Measurements from ENCODE around the gene THBS2.

Gene THBS2

DNA sequence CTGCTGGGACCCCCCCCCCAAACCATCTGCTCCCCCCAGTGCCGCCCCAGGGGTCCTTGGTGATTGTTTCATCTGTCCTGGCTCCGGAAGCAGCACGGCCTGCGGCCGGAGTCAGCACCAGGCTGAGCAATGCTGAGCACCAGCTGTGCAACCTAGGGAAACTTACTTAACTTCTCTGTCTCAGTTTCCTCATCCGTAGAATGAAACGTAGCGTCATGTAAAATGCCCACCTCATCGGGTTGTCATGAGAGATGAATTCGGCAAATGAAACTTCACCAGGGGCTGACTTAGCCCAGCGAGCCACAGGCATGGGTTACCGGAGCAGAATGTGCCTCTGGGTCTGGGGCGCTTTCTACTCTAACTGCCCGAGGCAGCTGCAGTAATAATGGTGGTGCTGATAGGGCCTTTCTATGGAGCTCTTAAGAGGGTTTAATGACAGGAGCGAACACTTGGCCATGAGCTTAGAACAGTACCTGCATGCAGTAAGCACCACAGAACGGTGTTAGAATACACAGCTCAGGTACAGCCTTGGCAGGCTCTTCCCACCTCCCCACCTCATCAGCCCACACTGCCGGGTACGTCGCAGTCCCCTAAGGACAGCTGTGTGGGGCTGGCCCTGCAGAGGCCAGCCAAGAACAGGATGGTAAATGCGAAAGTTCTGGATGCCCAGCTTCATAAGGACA is 1.7 kb downstream of the THBS2 start:
- no peak overlapping the region for H3K4me3 ChIP-seq (ENCODE audit: insufficient read depth, low read depth, low read length, poor library complexity, severe bottlenecking)
- H3K36me3 ChIP-seq (ENCODE audit: control insufficient read depth, insufficient read depth, low read length): no peaks in the 10 kb centered on the region
- H3K27ac ChIP-seq (ENCODE audit: insufficient read depth, low read length, poor library complexity, severe bottlenecking): no peak overlapping the region
- H3K4me1 ChIP-seq (ENCODE audit: control insufficient read depth, insufficient read depth, low read length, poor library complexity, severe bottlenecking): peaks cover 3% of the 10 kb centered on the region
- peaks cover 12% of the 10 kb centered on the region for H3K27me3 ChIP-seq (replicated peaks; ENCODE audit: control insufficient read depth, insufficient read depth, low read length, poor library complexity, severe bottlenecking)
- no peak for DNase-seq
- H3K9me3 ChIP-seq (ENCODE audit: control insufficient read depth, low read length): no peaks in the 10 kb centered on the region

DNA sequence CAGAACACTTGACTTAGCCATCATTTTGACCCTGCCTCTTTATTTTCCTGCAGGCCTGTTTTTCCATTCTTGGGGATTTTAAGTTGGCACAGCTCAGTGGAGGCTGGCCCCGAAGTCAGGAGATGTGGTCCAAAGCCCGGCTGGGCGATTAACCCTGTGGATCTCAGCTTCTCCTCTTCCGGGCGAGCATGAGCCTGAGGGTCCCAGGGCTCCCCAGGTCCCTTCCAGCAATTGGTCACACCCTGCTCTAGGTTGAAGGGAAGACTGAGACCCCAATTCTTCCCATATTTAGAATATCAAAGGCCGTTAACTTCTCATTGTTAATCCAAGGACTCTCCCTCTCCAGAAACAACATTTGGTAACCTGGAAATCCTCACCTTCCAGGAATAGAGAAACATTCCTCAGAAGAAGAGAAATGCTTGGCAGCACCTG is 2.3 kb downstream of the THBS2 start:
- H3K27ac ChIP-seq (ENCODE audit: insufficient read depth, low read length, poor library complexity, severe bottlenecking): no peak overlapping the region
- H3K4me3 ChIP-seq (ENCODE audit: insufficient read depth, low read depth, low read length, poor library complexity, severe bottlenecking): no peak overlapping the region
- peaks cover 12% of the 10 kb centered on the region for H3K27me3 ChIP-seq (replicated peaks; ENCODE audit: control insufficient read depth, insufficient read depth, low read length, poor library complexity, severe bottlenecking)
- no peaks in the 10 kb centered on the region for H3K36me3 ChIP-seq (ENCODE audit: control insufficient read depth, insufficient read depth, low read length)
- no peak for DNase-seq
- H3K4me1 ChIP-seq (ENCODE audit: control insufficient read depth, insufficient read depth, low read length, poor library complexity, severe bottlenecking): peaks cover 3% of the 10 kb centered on the region
- no peaks in the 10 kb centered on the region for H3K9me3 ChIP-seq (ENCODE audit: control insufficient read depth, low read length)

DNA sequence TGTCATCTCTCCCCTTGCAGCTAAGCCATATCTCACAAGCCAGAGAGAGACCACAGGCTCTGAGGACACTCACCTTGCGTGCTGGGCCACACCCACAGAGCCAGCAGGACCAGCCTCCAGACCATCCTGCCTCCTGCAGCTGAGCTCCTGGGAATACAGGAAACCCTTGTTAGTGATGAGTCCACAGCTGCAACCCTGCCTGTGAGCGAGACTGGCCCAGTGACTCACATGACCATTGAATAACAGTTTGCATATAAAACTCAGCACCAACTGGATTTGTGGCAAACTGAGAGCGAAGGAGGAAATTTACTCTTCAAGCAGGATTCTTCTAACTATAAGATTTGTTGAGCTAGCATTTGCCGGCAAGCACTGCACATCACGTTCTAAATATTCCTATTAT is 3.0 kb downstream of the THBS2 start:
- Histone ChIP-seq H3K27ac (ENCODE audit: insufficient read depth, low read length, poor library complexity, severe bottlenecking) (no peak overlapping the region), H3K9me3 (ENCODE audit: control insufficient read depth, low read length) (no peaks in the 10 kb centered on the region), H3K4me3 (ENCODE audit: insufficient read depth, low read depth, low read length, poor library complexity, severe bottlenecking) (no peak overlapping the region), H3K36me3 (ENCODE audit: control insufficient read depth, insufficient read depth, low read length) (no peaks in the 10 kb centered on the region), H3K27me3 (replicated peaks; ENCODE audit: control insufficient read depth, insufficient read depth, low read length, poor library complexity, severe bottlenecking) (peaks cover 11% of the 10 kb centered on the region), H3K4me1 (ENCODE audit: control insufficient read depth, insufficient read depth, low read length, poor library complexity, severe bottlenecking) (peaks cover 3% of the 10 kb centered on the region)
- no peak for DNase-seq

DNA sequence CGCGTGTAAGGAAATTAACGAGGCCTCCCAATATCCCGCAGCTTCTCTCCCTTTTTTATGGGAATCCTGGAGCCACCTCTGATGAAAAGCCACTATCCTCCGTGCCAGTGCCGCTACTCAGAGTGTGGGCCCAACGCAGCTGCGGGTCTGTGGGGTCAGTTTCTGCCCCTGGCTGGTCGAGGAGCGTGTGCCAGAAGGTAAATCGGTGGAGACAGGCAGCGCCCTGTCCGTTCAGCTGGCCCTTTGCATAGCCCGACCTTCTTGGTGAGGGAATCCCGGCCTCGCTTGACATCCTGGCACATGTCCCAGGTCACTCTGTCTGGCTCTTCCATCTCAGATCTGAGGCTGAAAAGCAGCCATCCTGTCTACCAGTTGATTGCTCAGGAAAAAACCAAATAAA is 4.6 kb downstream of the THBS2 start:
- Histone ChIP-seq H3K4me3 (ENCODE audit: insufficient read depth, low read depth, low read length, poor library complexity, severe bottlenecking) (no peak overlapping the region), H3K27me3 (replicated peaks; ENCODE audit: control insufficient read depth, insufficient read depth, low read length, poor library complexity, severe bottlenecking) (no peaks in the 10 kb centered on the region), H3K9me3 (ENCODE audit: control insufficient read depth, low read length) (no peaks in the 10 kb centered on the region), H3K36me3 (ENCODE audit: control insufficient read depth, insufficient read depth, low read length) (no peaks in the 10 kb centered on the region), H3K27ac (ENCODE audit: insufficient read depth, low read length, poor library complexity, severe bottlenecking) (no peak overlapping the region), H3K4me1 (ENCODE audit: control insufficient read depth, insufficient read depth, low read length, poor library complexity, severe bottlenecking) (peaks cover 3% of the 10 kb centered on the region)
- no peak for DNase-seq

DNA sequence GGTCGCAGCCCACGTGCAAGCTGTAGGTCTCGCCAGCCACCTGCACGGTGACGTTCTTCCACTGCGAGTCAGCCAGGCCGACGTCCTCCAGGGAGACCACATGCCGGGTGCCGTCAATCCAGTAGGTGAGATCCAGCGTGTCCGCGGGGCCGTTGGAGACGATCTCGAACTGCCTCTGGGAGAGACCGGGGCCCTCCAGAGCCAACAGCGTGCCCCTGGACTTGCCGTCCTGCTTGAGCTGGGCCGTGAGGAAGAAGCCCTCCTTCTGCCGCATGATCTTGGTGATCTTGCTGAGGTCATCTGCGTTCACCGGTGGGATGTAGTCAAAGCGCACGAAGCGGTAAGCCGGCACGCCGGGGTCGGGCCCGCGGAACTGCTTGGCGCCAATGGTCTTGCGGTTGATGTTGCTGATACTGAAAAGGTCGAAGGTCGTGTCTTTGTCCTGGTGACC is 5.1 kb downstream of the THBS2 start:
- Histone ChIP-seq H3K27ac (ENCODE audit: insufficient read depth, low read length, poor library complexity, severe bottlenecking) (no peak overlapping the region), H3K9me3 (ENCODE audit: control insufficient read depth, low read length) (no peaks in the 10 kb centered on the region), H3K4me1 (ENCODE audit: control insufficient read depth, insufficient read depth, low read length, poor library complexity, severe bottlenecking) (peaks cover under 1% of the 10 kb centered on the region), H3K27me3 (replicated peaks; ENCODE audit: control insufficient read depth, insufficient read depth, low read length, poor library complexity, severe bottlenecking) (no peaks in the 10 kb centered on the region), H3K4me3 (ENCODE audit: insufficient read depth, low read depth, low read length, poor library complexity, severe bottlenecking) (no peak overlapping the region), H3K36me3 (ENCODE audit: control insufficient read depth, insufficient read depth, low read length) (no peaks in the 10 kb centered on the region)
- no peak for DNase-seq

DNA sequence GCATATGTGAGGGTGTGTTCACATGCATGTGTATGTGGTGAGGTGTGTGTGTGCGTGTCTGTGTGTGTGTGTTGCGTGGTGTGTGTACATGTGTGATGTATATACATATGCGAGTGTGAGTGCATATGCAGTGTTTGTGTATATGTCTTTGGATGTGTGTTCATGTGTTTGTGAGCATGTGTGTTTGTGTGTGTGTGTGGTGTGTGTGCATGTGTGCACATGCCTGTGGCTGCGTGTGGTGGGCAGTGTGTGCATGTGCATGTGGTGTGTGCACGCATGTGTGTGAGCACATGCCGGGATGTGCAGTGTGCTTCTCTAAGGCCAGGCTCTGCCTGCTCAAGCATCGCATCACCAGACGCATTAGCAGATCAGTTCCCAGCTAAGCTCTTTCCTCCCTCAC is 5.7 kb downstream of the THBS2 start:
- DNase-seq: no peak
- H3K36me3 ChIP-seq (ENCODE audit: control insufficient read depth, insufficient read depth, low read length): no peaks in the 10 kb centered on the region
- H3K4me1 ChIP-seq (ENCODE audit: control insufficient read depth, insufficient read depth, low read length, poor library complexity, severe bottlenecking): no peaks in the 10 kb centered on the region
- no peak overlapping the region for H3K4me3 ChIP-seq (ENCODE audit: insufficient read depth, low read depth, low read length, poor library complexity, severe bottlenecking)
- no peaks in the 10 kb centered on the region for H3K9me3 ChIP-seq (ENCODE audit: control insufficient read depth, low read length)
- no peak overlapping the region for H3K27ac ChIP-seq (ENCODE audit: insufficient read depth, low read length, poor library complexity, severe bottlenecking)
- H3K27me3 ChIP-seq (replicated peaks; ENCODE audit: control insufficient read depth, insufficient read depth, low read length, poor library complexity, severe bottlenecking): no peaks in the 10 kb centered on the region

DNA sequence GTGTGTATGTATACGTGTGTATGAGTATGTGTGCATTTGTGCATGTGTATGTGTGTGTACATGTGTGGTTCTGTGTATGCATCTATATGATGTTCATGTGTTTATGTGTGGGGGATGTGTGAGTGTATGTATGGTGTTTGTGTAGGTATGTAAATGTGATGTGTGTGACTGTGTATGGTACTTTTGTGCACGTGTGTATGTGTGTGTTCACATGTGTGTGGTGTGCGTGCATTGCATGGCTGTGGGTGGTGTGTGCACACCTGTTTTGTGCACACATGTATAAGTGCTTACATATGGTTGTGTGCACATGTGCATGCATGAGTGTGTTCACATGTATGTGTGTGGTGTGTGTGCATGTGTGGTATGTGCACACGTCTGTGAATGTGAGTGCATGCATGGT is 6.2 kb downstream of the THBS2 start:
- no peaks in the 10 kb centered on the region for H3K36me3 ChIP-seq (ENCODE audit: control insufficient read depth, insufficient read depth, low read length)
- no peaks in the 10 kb centered on the region for H3K9me3 ChIP-seq (ENCODE audit: control insufficient read depth, low read length)
- no peaks in the 10 kb centered on the region for H3K4me1 ChIP-seq (ENCODE audit: control insufficient read depth, insufficient read depth, low read length, poor library complexity, severe bottlenecking)
- H3K27ac ChIP-seq (ENCODE audit: insufficient read depth, low read length, poor library complexity, severe bottlenecking): no peak overlapping the region
- H3K4me3 ChIP-seq (ENCODE audit: insufficient read depth, low read depth, low read length, poor library complexity, severe bottlenecking): no peak overlapping the region
- no peak for DNase-seq
- no peaks in the 10 kb centered on the region for H3K27me3 ChIP-seq (replicated peaks; ENCODE audit: control insufficient read depth, insufficient read depth, low read length, poor library complexity, severe bottlenecking)

DNA sequence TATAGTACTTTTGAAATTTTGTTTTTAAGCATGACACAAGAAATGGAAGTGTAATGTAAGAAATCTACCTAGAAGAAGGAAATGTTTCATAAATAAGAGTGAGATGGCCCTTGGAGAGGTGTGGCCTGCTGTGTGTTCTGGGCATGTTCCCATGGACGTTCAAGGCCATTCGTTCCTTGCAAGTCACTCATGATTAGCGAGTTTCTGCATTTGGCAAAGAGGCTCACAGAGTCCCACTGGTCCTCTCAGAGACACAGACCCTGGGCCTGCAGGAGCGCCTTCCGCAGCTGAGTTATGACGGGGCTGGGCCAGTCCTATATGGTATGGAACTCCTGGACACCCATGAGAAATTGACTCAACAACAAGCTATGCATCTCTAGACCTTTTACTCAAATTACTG is 7.2 kb downstream of the THBS2 start:
- no peak overlapping the region for H3K4me3 ChIP-seq (ENCODE audit: insufficient read depth, low read depth, low read length, poor library complexity, severe bottlenecking)
- no peaks in the 10 kb centered on the region for H3K36me3 ChIP-seq (ENCODE audit: control insufficient read depth, insufficient read depth, low read length)
- H3K4me1 ChIP-seq (ENCODE audit: control insufficient read depth, insufficient read depth, low read length, poor library complexity, severe bottlenecking): no peaks in the 10 kb centered on the region
- no peak for DNase-seq
- H3K9me3 ChIP-seq (ENCODE audit: control insufficient read depth, low read length): no peaks in the 10 kb centered on the region
- H3K27ac ChIP-seq (ENCODE audit: insufficient read depth, low read length, poor library complexity, severe bottlenecking): no peak overlapping the region
- no peaks in the 10 kb centered on the region for H3K27me3 ChIP-seq (replicated peaks; ENCODE audit: control insufficient read depth, insufficient read depth, low read length, poor library complexity, severe bottlenecking)

DNA sequence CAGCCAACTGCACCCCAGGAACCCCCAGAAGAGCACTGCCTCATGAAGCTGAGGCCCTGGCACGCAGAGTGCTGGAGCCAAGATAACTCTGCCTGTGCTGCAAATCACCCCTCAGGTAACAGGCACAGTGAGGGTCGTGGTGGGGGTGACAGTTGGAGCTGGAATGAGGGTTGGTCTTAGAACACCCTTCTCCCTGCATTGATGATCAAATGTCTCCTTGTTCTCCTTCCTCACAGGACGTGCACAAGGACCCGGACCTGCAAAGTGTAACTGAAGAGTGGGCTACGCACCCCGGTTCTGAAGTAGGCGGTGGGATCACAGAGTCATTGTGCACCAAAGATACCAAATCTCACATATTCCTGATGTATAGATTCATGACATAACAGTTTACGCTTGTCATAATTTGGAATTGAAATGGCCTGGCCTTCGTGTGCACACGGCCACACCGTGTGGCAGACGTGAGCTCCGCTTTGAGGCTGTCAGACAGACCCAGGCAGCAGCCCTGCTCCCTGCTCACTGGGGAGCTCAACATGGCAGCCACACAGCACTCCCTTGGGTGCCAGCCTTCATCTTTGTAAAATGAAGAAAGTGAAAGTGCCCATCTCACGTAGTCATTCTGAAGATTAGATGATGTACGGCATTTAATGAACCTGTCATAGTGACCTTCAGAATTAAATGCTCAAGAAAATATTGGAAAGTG is 8.8 kb downstream of the THBS2 start:
- Histone ChIP-seq H3K27ac (ENCODE audit: insufficient read depth, low read length, poor library complexity, severe bottlenecking) (no peak overlapping the region), H3K27me3 (replicated peaks; ENCODE audit: control insufficient read depth, insufficient read depth, low read length, poor library complexity, severe bottlenecking) (no peaks in the 10 kb centered on the region), H3K4me1 (ENCODE audit: control insufficient read depth, insufficient read depth, low read length, poor library complexity, severe bottlenecking) (no peaks in the 10 kb centered on the region), H3K4me3 (ENCODE audit: insufficient read depth, low read depth, low read length, poor library complexity, severe bottlenecking) (no peak overlapping the region), H3K9me3 (ENCODE audit: control insufficient read depth, low read length) (no peaks in the 10 kb centered on the region), H3K36me3 (ENCODE audit: control insufficient read depth, insufficient read depth, low read length) (no peaks in the 10 kb centered on the region)
- no peak for DNase-seq

DNA sequence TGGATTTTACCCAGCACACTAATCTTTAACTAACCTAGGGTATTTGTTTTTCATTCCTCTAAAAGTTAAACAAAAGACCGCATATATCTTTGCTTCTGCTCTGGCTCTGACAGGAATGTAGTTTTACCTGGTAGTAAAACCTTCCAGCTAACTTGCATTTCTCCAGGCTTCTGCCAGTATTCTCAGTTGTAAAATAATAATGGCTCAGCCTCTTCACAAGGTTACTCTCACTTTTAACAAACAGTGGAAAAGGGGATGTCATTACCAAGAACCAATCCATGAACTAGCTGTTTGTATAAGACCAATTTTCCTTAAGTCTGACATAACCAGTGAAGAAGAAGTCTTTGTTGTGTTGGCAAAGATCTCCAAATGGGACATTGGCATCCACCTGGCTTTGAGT is 10.0 kb downstream of the THBS2 start:
- H3K27ac ChIP-seq (ENCODE audit: insufficient read depth, low read length, poor library complexity, severe bottlenecking): no peak overlapping the region
- DNase-seq: no peak
- H3K36me3 ChIP-seq (ENCODE audit: control insufficient read depth, insufficient read depth, low read length): no peaks in the 10 kb centered on the region
- no peaks in the 10 kb centered on the region for H3K4me1 ChIP-seq (ENCODE audit: control insufficient read depth, insufficient read depth, low read length, poor library complexity, severe bottlenecking)
- no peaks in the 10 kb centered on the region for H3K9me3 ChIP-seq (ENCODE audit: control insufficient read depth, low read length)
- H3K4me3 ChIP-seq (ENCODE audit: insufficient read depth, low read depth, low read length, poor library complexity, severe bottlenecking): no peak overlapping the region
- H3K27me3 ChIP-seq (replicated peaks; ENCODE audit: control insufficient read depth, insufficient read depth, low read length, poor library complexity, severe bottlenecking): no peaks in the 10 kb centered on the region

Measured in effector memory CD4-positive, alpha-beta T cell (primary cell).